Effector memory CD8-positive, alpha-beta T cell (primary cell): ENCODE data around the gene FAM13C.

Source experiments
- ATAC-seq: fragments of 150-1000 bp; cut with Tn5 transposase; replicated peaks from 2 replicates; pipeline ENCODE4 v1.10.0; 2021; ENCODE audit warnings: mild to moderate bottlenecking, moderate library complexity
- DNase-seq, 3 experiments: peaks; one replicate each; pipeline ENCODE4 v3.0.0; 2021
- H3K27ac Mint-ChIP-seq, 2 donors: one replicate each; pipeline ENCODE4 v1.8.0; 2022; ENCODE audit warnings: mild to moderate bottlenecking in 2 of 2, mixed read lengths in 2 of 2, moderate library complexity in 2 of 2
- H3K27me3 Mint-ChIP-seq, 2 donors: one replicate each; pipeline ENCODE4 v1.8.0; 2022; ENCODE audit warnings: mixed read lengths in 2 of 2
- H3K36me3 Mint-ChIP-seq: one replicate; pipeline ENCODE4 v1.8.0; 2022; ENCODE audit warnings: mild to moderate bottlenecking, moderate library complexity, mixed read lengths; ENCODE audit not compliant: insufficient read depth
- H3K4me1 Mint-ChIP-seq, 2 donors: one replicate each; pipeline ENCODE4 v1.8.0; 2022; ENCODE audit warnings: low read depth in 2 of 2, mixed read lengths in 2 of 2
- H3K4me3 Mint-ChIP-seq, 2 donors: one replicate each; pipeline ENCODE4 v1.8.0; 2022; ENCODE audit warnings: mild to moderate bottlenecking in 2 of 2, mixed read lengths in 2 of 2, moderate library complexity in 2 of 2
- H3K9me3 Mint-ChIP-seq, 2 donors: one replicate each; pipeline ENCODE4 v1.8.0; 2022; ENCODE audit warnings: mixed read lengths in 2 of 2

The FAM13C gene

GRCh38 chr10:59216178-59216869 lies 146.0 kb downstream of the FAM13C start:
- no peak for ATAC-seq
- H3K36me3 Mint-ChIP-seq, result peaks cover 3% of the 10 kb centered on the region

GRCh38 chr10:59214160-59214559 lies 148.2 kb downstream of the FAM13C start:
- no peak overlapping the region for H3K4me3 Mint-ChIP-seq
- no peaks in the 10 kb centered on the region for H3K4me1 Mint-ChIP-seq
- H3K27ac Mint-ChIP-seq, result no peak overlapping the region
- H3K9me3 Mint-ChIP-seq, result peaks cover 0 to 2% of the 10 kb centered on the region in 2 donors
- no peak for DNase-seq
- no peaks in the 10 kb centered on the region for H3K27me3 Mint-ChIP-seq
- ATAC-seq, result no peak
- peaks cover 3% of the 10 kb centered on the region for H3K36me3 Mint-ChIP-seq

More at GRCh38 chr10:59216178-59216869, 146.0 kb downstream of the FAM13C start:
- Mint-ChIP-seq H3K4me1 (no peaks in the 10 kb centered on the region), H3K4me3 (no peak overlapping the region), H3K27ac (no peak overlapping the region), H3K27me3 (no peaks in the 10 kb centered on the region), H3K9me3 (peaks cover 0 to 2% of the 10 kb centered on the region in 2 donors)
- no peak for DNase-seq

GRCh38 chr10:59212301-59212798 lies 150.0 kb downstream of the FAM13C start:
- Mint-ChIP-seq H3K9me3 (peaks cover 0 to 4% of the 10 kb centered on the region in 2 donors), H3K27me3 (no peaks in the 10 kb centered on the region), H3K27ac (no peak overlapping the region), H3K4me3 (no peak overlapping the region), H3K36me3 (peaks cover 3% of the 10 kb centered on the region), H3K4me1 (no peaks in the 10 kb centered on the region)
- no peak for DNase-seq
- no peak for ATAC-seq

- Mint-ChIP-seq H3K4me3 (no peak overlapping the region), H3K9me3 (peaks cover 6 to 9% of the 10 kb centered on the region in 2 donors)
- ATAC-seq, result no peak
These were observed 156.1 kb downstream of the FAM13C start for GRCh38 chr10:59206204-59206720.

More at GRCh38 chr10:59206204-59206720, 156.1 kb downstream of the FAM13C start:
- Mint-ChIP-seq H3K4me1 (no peaks in the 10 kb centered on the region), H3K27me3 (no peaks in the 10 kb centered on the region), H3K27ac (no peak overlapping the region), H3K36me3 (no peaks in the 10 kb centered on the region)
- no peak for DNase-seq
